Measurements from ENCODE around the gene WHRN.

Gene WHRN

DNA sequence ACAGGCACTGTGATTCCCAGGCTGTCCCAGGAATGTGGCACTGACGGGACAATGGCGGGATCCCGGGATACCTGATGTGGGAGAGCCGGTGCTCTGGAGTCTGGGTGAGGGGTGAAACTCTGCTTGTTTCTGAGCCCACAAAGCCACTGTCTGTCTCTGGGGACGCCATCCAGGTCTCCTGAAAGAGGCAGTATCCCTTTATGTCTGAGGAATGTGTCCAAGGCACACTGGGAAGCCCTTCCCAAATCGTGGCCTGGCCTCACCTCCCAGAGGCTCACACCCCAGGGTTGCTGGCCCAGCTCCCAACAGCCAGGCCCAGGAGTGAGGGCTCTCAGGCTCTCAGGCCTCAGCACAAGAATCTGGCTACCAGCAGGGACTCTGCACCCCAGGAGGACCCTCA, 148.5 kb downstream of the WHRN start:
- no peak for DNase-seq

DNA sequence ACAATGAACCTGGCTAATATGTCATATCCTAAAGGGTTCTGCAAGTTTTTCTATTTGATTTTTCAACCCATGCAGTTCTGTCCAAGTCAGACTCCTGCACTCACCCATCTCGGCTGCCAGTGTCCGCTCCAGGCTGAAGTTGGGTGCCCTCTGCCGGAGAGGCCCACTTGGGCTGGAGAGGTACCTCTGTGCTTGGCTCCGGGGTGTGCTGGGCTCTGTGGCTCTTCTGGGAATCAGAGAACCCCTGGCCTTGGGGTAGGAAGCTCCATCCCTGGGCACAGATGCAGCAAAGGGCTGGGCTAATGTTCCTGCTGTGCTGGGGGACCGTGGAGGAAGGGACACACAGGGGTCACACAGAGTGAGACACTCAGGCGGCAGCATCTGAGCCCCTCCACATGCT, 149.5 kb downstream of the WHRN start:
- no peak for DNase-seq
